Peyer's patch (tissue), 4 donors: ENCODE results near the gene RAB22A.

ENCODE experiments used
- POLR2A ChIP-seq, 2 donors: fragments of 450-650 bp; IDR thresholded peaks; one replicate each; pipeline ENCODE4 v1.5.1; 2017; ENCODE audit warnings: antibody characterized with exemption in 2 of 2, mild to moderate bottlenecking in 2 of 2, moderate library complexity in 2 of 2
- TF ChIP-seq, protein P1 (sequence below), 6 experiments: fragments of 450-650 bp in 4 of 6; fragments of 200-600 bp in 2 of 6; sonication (generic) in 1 of 6; IDR thresholded peaks; one replicate each; pipeline ENCODE4 v1.5.1; 2017 to 2019; ENCODE audit warnings: antibody characterized with exemption in 6 of 6, mild to moderate bottlenecking in 3 of 6, moderate library complexity in 1 of 6

DNA sequence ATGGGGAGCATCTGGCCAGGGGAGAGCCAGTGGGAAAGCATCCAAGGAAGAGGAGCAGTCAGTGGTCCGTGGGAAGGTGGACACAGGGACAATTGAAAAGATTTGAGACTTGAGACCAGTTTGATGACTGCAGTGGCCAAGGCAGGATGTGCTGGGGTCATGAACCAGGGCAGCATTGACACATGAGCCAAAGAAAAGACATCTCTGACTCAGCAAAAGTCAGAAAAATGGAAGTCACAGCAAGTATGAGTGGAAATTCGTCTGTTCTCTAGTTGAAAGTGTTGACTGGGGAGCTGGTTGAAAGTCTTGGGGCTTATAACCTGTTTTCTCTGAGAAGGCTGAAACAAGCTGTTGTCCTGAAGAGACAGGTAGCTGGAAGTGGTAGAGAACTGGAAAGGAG is 31.3 kb downstream of the RAB22A start:
- TF ChIP-seq, protein P1, sequence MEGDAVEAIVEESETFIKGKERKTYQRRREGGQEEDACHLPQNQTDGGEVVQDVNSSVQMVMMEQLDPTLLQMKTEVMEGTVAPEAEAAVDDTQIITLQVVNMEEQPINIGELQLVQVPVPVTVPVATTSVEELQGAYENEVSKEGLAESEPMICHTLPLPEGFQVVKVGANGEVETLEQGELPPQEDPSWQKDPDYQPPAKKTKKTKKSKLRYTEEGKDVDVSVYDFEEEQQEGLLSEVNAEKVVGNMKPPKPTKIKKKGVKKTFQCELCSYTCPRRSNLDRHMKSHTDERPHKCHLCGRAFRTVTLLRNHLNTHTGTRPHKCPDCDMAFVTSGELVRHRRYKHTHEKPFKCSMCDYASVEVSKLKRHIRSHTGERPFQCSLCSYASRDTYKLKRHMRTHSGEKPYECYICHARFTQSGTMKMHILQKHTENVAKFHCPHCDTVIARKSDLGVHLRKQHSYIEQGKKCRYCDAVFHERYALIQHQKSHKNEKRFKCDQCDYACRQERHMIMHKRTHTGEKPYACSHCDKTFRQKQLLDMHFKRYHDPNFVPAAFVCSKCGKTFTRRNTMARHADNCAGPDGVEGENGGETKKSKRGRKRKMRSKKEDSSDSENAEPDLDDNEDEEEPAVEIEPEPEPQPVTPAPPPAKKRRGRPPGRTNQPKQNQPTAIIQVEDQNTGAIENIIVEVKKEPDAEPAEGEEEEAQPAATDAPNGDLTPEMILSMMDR (IDR thresholded peaks at IDR 0.05), result no peak
- TF ChIP-seq POLR2A (IDR thresholded peaks at IDR 0.05), result no peak
